Ureter (tissue), 1 donor: Measurements from ENCODE around the gene DAB2IP. TPM values are rescaled to one million over a fixed set of nuclear protein-coding genes. Genes with fewer than 3 reads are reported as not detected.

Source experiments
- DNase-seq: peaks from one replicate; pipeline ENCODE4 v3.0.0-alpha.2; 2020; ENCODE audit warnings: low spot score
- total RNA-seq: library from RNA; stranded (reverse); gene quantifications from one replicate; pipeline ENCODE4 v1.2.4, GENCODE V29; 2023
- donor health status: DM: yes; HTN: yes; CAD: no.

DAB2IP gene
- total RNA-seq, 1 donor from 2014 or later: 103 TPM

GRCh38 chr9:121662359-121662758 lies 10.9 kb downstream of the DAB2IP start:
- no peak for DNase-seq

DNA sequence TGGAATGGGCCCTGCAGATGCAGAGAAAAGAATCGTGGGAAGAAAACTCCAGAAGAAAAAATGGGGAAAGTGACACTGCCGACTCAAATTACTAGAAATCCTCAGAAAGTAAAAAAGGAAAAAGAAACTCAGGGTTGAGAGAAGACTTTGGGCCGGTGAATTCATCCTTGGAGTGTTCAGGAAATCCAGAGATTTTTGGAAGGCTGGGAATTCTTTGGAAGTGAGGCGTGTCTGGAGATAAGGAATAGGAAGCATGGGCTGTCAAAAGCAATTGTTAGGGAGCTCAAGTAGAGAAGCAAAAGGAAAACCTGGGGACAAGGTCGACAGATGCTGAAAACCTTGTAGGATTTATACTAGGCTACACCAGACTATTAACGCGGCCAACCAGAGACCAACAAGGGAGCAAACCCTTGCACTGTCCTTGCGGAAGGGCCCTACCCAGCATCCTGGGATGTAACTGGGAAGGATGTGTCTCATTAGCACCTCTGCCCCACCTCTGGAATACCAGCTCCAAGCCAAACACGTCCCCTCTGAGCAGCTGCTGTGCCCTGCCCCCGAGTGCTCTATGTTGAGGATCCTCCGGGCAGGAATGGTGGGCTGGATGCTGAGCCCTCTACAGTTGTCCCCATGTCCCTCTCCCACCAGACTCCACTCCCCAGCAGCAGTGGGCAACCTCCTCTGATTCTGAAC lies 11.6 kb downstream of the DAB2IP start:
- DNase-seq: no peak

- DNase-seq: no peak
Observed at GRCh38 chr9:121663591-121663990, 12.2 kb downstream of the DAB2IP start.

DNA sequence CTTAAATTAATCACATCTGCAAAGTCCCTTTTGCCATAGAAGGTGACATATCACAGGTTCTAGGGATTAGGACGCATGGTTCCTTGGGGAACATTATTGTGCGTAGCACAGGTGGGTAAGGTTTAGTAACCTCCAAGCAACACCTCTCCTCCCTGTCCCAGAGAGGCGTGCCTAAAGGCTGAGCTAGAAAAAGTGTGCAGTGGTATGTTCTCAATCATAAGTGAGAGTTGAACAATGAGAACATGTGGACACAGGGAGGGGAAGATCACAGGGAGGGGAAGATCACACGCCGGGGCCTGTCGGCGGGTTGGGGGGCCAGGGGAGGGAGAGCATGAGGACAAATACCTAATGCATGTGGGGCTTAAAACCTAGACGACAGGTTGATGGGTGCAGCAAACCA lies 14.9 kb downstream of the DAB2IP start:
- no peak for DNase-seq

DNA sequence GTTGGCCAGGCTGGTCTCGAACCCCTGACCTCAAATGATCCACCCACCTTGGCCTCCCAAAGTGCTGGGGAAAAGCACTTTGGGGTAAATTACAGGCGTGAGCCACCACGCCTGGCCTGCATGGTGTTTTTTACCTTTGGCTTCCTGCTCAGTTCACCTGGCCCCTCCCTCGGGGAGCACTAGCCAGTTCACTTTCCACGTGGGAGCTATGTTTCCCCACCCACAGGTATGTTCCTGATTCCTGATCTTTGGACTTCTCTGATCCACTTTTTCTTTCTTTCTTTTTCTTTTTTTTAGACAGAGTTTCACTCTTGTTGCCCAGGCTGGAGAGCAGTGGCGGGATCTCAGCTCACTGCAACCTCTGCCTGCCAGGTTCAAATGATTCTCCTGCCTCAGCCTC lies 15.8 kb downstream of the DAB2IP start:
- DNase-seq: no peak

GRCh38 chr9:121667890-121668289 lies 16.5 kb downstream of the DAB2IP start:
- no peak for DNase-seq

- DNase-seq: no peak
Observed at GRCh38 chr9:121670431-121670830, 19.0 kb downstream of the DAB2IP start.

GRCh38 chr9:121671612-121672155 lies 20.2 kb downstream of the DAB2IP start:
- DNase-seq: no peak

DNA sequence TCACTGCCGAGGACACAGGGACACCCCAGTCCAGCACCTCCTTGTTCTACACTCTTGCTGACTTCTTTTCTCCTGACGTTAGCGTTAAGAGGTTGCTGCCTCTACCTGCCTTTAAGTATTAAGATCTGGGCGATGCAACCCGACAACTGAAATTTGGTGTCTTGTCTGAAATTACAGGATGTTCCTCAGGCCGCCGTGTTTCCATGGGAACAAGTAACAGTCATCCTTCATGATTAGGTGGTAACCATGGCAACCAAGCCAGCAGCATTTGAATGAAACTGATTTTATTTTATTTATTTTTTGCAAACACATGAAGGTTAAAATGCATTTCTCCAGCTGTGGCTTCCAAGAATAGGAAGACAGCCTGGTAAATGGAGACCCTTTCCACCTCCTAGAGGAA lies 20.8 kb downstream of the DAB2IP start:
- DNase-seq: no peak

GRCh38 chr9:121672986-121673385 lies 21.6 kb downstream of the DAB2IP start:
- DNase-seq: no peak

- DNase-seq: no peak
Observed at GRCh38 chr9:121673576-121673975, 22.1 kb downstream of the DAB2IP start.

- DNase-seq: no peak
Observed at GRCh38 chr9:121674017-121674416, 22.6 kb downstream of the DAB2IP start.

GRCh38 chr9:121674952-121675351 lies 23.5 kb downstream of the DAB2IP start:
- no peak for DNase-seq

GRCh38 chr9:121675381-121675780 lies 23.9 kb downstream of the DAB2IP start:
- DNase-seq: no peak

DNA sequence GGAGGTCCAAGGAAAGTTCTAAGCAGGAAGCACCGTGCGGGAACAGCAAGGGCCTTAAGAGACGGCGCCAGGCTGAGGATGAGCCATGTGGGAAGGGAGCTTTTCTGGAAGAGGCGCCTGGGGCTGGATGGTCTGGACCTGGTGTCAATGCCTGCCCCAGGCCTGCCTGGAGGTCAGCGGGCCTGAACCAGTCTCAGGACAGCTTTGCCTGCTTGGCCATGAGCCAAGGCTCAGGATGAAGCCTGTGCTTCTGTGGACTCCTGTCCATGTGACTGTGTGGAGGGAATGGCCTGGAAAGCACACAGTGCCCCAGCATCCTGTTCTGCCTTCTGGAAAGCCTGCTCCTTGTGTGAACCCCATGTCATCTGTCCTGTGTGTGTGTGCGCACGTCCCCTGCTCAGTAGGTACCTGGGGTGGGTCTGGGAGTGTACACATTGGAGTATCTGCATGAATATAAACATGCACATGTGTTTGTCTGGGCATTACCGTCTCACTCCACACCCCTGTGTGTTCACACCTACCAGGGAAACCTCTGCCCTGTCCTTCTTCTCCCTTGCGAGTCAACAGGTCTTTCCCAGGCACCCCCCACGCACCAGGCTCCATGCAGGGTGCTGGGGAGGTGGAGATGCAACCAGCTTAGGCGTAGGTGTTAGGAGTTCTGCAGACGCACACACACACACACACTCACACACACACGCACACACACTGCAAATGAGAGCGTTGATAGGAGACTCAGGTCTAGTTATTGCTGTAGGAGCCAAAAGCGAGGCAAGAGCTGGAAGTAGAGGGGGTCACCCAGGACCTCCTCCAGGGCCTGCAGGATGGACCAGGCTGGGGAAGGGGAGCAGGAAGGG lies 24.8 kb downstream of the DAB2IP start:
- DNase-seq: no peak

DNA sequence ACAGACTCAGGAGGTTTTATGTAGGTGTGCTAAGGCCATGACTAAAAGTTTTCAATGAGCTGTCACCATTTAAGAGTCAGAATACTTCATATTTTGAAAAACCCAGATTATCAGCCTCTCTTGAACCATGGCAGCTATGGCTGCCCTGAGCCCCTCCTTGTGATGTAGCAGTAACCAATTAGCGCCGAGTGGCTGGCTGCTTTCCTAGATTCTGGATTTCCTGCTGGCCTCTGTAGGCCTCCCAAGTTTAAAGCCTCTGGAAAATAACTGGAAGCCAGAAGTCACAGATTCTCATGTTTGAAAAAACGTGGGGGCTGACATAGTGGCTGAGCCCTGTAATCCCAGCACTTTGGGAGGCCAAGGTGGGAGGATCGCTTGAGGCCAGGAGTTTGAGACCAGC lies 25.5 kb downstream of the DAB2IP start:
- no peak for DNase-seq

GRCh38 chr9:121678501-121679022 lies 27.1 kb downstream of the DAB2IP start:
- no peak for DNase-seq

- no peak for DNase-seq
Observed at GRCh38 chr9:121679901-121680635, 28.6 kb downstream of the DAB2IP start.

GRCh38 chr9:121681404-121681803 lies 30.0 kb downstream of the DAB2IP start:
- no peak for DNase-seq

DNA sequence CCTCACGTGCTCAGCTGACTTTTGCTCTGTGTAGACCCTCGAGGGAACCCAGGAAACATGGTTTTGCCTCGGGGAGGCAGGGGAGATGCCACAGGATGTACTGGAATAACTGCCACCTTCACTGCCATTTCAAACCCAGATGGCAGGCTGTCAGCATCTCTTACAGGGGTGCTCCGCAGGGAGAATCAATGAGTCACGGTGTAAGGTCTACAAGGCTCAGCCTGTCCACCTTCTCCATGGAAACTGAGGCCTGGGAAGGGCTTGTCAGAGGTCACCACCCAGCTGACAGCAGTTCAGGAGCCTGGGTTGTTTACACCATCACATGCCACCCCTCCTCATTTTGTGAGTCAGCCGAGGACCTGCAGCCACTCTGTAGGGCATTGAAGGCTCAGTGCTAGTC lies 30.8 kb downstream of the DAB2IP start:
- DNase-seq: no peak

GRCh38 chr9:121682926-121683515 lies 31.6 kb downstream of the DAB2IP start:
- DNase-seq: no peak

DNA sequence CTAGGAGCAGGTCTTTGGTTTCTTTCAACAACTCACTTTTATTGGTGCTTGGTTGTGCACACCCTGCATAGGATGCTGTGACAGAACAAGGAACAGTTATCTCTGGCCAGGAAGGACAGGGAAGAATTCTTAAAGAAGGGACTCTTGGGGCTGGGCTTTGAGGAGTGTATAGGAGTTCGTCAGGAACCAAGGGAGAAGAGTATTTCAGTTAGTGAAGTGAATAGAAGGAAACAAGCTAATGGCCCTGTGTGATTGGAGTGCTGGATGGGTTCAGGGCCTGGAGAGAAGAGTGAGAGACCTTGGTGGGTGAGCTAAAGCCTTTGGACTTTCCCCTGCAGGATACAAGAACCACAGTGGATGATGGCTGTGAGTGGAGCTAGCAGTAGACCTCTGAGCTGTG lies 32.2 kb downstream of the DAB2IP start:
- no peak for DNase-seq
